NK-92 (cell line): Measurements from ENCODE around the gene PLIN4.

Source experiments
- DNase-seq: peaks from one replicate; lab custom pipeline; 2025; ENCODE audit not compliant: unreplicated experiment; lab: John Stamatoyannopoulos, UW

The PLIN4 gene

DNA sequence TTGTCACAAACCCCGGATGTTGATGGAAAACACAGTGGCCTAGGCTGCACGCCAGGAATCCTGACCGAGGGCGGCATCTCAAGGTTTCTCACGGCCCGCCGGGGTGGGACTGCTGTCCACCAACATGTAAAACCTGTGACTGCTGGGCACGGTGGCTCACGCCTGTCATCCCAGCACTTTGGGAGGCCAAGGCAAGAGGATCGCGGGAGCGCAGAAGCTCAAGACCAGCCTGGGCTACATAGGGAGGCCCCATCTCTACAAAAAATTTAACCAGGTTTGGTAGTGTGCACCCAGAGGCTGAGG, 11.2 kb downstream of the PLIN4 start:
- DNase-seq, result no peak

DNA sequence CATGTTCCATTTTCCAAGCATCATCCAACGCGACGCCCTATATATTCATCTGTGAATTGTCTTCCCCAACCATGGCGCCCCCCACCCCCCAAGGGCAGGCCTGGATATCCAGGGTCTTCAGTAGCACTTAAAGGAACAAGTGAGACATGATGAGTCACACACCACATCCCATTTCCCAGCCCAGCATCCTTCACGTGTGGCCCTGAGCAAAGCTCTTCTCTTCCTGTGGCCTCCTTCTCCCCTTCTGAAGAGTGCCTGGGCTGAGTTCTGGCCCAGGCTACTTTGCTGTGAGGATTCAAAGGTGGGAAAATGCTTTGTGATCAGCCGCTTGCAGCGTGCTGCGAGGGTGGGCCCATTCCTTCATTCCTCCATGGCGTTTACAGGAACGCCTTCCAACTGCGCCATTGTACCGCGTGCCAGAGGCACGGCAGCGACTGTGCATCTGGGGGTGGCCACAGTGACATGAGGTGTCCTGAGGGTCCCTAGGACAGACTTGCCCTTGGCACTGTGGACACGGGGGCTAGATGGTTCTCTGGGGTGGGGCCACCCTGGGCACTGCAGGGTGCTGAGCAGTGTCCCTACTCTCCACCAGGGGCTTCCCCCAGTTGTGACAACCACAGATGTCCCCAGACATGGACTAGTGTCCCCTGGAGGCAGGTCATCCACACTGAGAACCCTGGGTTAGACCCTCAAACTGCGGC, 11.7 kb downstream of the PLIN4 start:
- DNase-seq, result no peak

DNA sequence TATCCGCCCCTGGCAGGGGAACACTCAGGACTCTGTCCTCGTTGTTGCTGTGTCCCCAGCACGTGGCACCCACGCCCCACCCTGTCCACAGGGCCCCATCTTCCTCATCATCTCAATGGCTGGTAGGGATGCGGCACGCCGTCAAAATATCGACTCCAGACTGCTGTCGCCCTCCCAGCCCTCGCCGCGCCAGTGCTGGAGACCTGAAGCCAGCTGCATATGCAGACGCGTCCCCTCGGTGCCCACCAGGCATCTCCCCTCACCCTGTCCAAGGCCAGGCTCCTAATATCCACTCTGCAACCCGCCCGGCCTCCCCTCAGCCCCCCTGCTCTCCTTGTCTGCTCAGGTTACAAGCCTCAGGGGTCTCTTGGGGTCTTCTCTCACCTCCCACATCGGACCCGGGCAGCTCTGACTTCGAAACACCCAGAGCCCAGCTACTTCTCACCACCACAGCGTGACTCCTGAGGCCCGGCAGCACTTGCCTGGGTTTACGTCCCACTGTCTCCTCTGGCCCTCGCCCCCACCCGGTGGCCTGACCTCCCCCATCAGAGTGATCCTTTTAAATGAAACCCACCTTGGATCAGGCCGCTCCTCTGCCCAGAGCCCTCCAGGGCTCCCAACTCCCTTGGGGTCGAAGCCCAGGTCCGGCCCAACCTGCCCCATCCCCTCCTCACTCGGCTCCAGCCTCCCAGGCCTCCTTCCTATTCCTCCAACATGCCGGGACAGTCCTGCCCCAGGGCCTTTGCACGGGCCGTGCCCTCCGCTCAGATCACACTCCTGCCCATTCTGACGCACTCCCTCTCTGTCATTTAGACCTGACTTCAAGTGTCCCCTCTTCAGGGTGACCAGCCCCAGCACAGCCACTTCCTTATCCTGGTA, 12.5 kb downstream of the PLIN4 start:
- no peak for DNase-seq

DNA sequence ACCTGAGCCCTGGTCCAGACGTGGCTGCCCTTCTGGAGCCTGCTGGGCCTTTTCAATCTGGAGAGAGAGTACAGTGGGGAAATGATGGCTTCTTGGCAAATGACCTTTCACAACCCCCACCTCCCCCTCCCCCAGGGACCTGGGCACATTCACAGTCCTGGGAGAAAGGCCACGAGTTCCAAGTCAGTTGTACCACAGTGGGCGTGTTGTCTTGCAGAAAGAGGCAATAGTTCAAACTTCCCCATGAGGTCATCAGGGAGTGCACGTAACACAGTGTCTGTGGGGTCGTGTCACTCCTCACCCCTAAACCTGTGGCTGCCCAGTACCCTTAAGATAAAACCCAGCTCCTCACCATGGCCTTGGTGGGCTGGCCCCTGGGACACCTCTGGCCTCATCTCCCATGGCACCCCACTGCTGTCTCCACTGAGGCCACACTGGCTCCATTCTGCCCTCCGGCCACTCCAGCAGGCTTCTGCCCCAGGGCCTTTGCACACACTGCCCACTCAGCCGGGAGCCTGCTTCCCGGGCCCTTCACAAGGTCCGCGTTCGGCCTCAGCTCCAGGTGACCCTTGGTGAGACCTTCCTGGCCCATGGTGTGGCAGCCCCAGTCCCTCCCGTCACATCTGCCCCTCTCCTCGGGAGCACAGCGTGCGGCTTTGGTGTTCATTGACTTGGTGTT, 13.3 kb downstream of the PLIN4 start:
- DNase-seq, result no peak

DNA sequence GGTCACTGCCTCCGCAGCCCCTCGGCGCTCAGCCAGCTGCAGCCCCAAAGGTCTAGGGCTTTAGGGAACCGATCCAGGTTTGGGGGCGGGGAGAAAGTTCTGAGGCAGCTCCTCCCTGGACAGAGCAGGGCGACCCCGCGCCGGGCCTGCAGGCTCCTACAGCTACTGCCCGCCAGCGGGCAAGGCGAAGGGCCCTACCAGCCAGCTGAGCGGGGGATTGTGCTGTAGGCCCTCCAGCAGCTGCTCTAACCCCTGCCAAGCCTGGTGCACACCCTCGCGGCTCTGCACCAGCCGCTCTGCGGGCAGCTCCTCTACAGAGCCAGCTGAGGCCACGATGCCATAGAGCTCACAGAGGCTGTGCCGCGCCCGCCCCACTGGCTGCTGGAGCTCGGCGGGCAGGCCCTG, 14.0 kb downstream of the PLIN4 start:
- DNase-seq, result no peak

DNA sequence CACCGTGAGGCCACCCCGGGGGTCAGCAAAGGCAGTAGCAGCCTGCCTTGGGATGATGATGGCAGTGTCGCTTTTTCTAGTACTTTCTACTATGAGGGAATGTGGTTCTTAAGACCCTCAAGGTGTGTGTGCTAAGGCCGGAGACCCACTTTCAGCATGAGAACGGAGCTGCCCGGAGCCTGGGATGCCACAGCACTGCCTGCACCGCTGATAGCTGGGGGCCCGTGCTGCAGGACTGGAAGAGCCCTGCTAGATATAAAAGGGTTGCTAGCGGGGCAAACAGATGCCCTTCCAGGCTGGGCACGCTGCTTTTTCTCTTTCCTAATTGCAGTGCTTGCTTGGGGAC, 14.5 kb downstream of the PLIN4 start:
- DNase-seq, result no peak

DNA sequence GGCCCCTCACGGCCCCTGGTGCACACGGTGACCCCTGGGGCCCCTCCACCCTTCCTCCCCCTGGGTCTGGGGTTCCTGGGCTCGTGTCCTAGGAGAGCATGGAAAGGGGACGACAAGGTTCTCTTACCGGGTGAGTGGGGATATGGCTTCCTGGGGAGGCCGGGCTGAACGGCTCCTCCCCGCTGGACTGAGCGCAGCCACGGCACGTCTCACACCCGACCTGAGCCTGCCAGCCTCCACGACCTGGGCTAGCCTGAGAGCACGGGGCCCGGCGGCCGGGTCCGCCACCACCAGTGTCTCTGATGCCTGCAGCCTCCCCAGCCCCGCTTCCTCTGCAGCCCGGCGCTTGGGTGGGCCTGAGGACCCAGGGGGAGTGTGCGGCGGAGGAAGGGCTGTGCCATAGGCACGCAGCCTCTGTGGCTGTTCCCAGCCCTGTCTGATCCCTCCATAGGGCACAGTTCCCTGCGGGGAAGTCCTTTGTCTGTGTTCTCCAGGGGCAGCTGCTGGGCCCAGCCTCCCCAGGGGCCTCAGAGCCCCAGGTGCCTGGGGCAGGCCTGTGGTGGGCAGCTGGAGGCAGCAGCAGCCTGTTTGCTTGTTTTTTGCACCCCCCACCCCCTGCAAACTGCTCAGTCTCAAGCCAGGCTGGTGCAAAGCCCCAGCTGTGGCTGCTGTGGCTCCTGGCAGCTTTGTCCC, 15.0 kb downstream of the PLIN4 start:
- no peak for DNase-seq

DNA sequence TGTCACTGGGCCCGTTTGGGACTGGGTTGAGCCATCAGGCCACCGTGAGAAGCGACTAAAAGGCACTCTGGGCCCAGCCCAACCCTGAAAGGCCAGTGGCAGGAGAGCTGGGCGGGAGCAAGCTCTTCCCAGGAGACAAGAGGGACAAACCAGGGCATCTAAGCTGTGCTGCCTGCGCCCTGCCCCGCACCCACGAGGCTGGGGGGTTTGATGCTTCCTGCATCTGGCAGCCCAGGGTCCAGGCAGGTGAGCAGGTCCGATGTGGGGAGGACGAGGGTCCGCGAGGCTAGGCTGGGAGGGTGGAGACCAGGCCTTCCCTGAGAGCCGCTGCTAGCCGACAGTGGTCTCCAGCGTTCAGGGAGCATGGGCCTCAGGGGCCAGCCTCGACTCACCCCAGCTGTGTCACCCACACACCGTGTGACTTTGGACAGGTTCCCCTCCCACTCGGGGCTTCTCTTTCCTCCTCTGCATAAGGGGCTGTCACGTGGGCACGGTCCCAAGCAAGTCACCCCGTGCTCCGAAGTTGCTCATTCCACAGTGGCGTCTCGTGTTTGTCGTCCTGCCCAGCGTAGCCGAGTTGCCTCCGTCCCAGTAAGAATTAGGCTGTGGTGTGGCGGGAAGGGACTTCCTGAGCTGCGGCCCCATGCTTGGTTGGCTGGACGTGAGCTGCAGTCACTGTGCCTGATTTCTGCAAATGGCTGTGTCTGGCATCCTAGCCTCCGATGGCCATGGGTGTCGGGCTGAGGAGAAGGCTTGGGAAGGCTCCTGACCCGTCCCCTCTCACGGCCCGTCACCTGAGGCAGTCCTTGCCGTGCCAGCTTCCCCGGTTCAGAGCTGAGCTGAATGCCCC, 15.8 kb downstream of the PLIN4 start:
- DNase-seq, result no peak

DNA sequence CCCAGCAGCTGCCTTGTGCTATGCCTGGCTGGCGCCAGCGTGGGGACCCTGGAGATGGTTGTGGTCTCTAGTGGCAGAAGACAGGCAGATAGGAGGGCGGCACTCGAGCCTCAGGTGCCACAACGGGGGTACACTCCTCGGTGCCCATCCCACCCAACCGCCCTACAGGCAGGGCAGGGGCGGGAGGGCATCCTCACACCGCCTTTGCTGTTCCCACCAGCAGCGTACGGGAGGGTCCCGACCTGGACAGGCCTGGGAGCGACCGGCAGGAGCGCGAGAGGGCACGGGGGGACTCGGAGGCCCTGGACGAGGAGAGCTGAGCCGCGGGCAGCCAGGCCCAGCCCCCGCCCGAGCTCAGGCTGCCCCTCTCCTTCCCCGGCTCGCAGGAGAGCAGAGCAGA, 16.6 kb downstream of the PLIN4 start:
- DNase-seq, result no peak

DNA sequence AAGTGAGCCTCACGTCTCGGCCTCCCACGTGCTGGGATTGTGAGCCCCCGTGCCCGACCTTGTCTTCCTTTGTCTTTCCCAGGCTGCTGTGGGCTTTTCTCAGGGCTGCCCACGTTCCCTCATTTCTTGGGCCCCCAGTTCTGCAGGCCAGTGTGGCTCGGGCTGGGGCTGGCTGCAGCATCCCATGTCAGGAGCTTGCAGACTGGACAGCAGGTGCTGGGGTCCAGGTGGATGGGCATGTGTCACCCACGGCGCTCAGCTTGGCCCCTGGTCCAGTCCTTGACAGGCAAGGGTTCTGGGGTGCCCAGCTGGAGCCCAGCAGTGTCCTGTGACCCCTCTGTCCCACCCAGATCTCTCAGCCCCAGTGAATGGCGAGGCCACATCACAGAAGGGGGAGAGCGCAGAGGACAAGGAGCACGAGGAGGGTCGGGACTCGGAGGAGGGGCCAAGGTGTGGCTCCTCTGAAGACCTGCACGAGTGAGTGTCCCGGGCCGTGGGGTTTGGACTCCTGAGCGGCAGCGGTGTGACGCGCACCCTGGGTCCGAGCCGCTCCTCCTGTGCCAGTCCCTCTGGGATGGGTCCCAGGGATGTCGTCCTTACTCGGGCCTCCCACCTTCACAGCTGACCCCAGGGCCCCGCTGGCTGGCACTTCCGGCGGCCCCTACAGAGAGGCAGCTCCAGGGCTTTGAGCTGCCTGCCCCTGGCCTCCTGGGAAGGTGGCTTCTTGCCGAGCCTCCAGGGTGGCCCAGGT, 17.3 kb downstream of the PLIN4 start:
- DNase-seq, result no peak

DNA sequence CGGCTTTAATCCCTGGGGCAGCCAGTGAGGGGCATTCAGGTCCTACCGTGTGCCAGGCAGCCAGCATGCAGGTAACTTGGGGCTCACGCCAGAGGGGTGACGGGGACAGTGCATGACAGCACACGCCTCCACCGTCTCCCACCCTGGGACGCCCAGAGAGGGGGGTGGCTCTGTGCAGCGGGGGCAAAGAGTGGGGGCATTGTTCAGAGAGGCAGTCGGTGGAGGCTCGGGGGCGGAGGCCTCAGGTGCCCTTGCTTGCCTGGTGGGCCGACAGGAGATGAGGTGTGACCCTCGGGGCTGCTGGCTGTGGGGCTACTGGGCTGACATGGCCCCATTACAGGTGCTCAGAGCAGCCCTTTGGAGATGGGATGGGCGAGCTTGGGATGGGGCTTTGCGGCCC, 18.4 kb downstream of the PLIN4 start:
- DNase-seq, result no peak

DNA sequence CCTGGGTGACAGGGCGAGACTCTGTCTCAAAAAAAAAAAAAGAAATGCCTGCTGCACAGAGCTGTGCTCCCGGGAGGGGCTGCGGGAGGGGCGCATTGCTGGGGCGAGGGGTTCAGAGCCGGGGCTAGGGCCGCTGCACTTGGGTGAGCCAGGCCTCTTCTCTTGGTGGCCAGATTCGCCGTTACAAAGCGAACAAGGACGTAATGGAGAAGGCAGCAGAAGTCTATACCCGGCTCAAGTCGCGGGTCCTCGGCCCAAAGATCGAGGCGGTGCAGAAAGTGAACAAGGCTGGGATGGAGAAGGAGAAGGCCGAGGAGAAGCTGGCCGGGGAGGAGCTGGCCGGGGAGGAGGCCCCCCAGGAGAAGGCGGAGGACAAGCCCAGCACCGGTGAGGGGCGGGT, 19.0 kb downstream of the PLIN4 start:
- DNase-seq, result no peak

DNA sequence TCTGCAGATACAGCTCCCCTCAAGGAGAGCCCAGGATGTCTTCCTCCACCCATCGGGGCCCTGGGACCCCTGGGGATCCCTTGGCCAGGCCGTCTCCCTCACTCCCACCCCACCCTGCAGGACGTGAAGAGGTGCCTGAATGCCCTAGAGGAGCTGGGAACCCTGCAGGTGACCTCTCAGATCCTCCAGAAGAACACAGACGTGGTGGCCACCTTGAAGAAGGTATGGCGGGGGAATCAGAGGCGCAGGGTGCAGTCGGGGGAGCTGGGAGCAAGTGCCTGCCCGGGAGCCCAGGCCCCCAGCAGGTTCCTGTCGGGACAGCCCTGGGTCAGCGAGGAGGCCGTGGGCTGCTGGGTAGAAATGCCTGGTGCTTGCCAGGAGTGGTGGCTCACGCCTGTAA, 19.6 kb downstream of the PLIN4 start:
- DNase-seq, result no peak

DNA sequence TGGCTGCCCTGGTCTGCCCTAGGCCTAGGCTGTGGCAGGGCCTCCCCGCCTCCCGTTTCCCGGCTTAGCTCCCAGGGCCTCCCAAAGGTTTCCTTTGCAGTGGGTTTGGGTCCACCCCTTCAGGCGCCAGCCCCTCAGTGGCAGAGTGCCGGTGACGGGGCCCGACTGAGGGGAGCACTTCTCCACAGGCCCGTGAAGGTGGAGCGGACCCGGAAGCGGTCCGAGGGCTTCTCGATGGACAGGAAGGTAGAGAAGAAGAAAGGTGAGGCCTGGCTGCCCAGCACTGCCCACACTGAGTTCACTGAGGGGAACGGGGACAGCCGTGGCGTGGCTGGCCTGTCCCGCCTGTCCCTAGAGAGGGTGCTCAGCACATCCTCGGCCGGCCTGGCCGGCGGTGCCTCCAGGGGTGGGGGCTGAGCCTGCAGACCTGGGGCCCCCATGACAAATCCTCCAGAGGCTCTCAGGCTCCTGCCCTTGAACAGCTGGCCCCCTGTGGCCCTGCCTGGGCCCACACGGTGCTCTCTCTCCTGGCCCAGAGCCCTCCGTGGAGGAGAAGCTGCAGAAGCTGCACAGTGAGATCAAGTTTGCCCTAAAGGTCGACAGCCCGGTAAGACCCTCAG, 20.4 kb downstream of the PLIN4 start:
- DNase-seq, result no peak

DNA sequence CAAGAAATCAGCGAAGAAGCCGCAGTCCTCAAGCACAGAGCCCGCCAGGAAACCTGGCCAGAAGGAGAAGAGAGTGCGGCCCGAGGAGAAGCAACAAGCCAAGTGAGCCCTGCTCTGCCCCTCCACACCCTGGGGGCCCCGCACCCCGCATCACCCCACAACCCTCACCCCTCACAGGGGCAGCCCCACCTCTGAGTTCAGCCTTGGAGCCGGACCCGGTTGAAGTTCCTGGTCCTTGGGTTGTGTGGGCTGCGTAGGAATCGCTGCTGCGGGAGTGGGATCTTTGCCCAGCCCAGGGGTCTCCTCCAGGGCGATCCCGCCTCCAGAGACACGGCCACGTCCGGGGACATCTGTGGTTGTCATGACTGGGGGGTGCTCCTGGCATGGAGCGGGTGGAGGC, 22.0 kb downstream of the PLIN4 start:
- DNase-seq, result no peak

DNA sequence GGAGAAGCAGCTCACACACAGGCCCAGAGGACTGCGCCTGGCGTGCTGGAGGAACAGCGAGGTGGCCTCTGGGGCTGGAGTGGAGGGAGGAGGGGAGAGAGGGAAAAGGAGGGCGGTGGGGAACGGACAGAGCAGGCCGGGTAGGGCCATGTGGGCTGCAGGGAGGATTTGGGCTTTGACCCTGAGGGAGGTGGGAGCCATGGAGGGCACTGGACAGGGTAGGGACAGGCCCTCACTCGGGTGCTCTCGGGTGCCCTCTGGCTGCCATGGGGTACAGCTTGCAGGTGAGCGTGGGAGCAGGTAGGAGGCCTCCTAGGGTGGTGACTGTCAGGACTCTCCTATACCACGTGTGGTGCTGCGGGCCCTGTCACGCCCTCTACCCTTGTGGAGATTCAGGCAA, 22.8 kb downstream of the PLIN4 start:
- DNase-seq, result no peak

DNA sequence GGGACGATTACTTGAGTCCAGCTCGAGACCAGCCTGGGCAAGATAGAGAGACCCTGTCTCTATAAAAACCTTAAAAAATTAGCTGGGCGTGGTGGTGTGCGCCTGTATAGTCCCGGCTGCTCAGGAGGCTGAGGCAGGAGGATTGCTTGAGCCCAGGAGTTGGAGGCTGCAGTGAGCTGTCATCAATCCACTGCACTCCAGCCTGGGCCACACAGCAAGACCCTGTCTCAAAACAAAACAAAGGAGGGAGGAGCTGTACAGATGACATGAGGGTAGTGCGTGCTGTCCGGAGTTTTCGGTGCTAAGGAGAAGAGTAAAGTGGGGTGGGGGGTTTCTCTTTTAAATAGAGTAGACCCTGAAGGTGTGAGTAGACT, 23.6 kb downstream of the PLIN4 start:
- DNase-seq, result no peak

DNA sequence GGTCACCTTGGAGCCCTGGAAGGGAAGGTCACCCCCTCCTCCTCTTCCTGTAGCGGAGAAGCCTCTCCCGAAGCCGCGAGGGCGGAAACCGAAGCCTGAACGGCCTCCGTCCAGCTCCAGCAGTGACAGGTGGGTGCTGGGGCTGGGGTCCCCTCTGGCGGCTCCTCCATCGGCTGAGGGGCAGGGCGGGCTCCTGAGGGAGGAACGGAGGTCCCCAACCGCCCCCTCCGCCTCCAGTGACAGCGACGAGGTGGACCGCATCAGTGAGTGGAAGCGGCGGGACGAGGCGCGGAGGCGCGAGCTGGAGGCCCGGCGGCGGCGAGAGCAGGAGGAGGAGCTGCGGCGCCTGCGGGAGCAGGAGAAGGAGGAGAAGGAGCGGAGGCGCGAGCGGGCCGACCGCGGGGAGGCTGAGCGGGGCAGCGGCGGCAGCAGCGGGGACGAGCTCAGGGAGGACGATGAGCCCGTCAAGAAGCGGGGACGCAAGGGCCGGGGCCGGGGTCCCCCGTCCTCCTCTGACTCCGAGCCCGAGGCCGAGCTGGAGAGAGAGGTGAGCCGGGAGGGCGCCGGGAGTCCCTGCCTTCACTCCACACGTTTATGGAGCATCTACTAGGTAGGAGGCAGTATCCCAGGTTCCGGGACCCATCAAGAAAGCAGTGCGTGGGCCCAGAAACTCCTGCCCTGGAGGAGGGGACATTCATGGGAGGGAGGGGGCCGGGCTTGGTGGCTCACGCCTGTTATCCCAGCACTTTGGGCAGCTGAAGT, 24.2 kb downstream of the PLIN4 start:
- DNase-seq, result no peak
